Activated T-cell treated with anti-CD3 and anti-CD28 coated beads for 24 hours (primary cell): ENCODE results near the gene USH2A.

Source experiments
- DNase-seq: peaks from one replicate; pipeline ENCODE4 v3.0.0-alpha.2; 2020; ENCODE audit warnings: low read depth

Gene USH2A

DNA sequence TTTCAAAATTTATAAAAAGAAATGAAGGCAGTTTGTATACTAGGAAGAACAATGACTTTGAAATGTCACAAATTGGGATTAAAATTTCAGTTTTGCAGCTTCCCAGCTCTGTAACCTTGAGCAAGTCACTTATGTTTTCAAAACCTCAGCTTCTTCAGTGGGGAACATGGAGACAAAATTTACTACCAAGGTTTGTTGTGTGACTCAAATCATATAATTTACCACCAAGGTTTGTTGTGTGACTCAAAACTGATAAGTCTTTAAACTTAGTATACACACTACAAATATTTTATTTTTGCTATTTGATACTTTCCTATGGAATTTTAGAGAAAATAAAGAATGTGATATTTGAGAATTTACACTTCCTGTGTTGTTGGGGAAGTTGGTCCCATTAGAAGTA lies 636.3 kb downstream of the USH2A start:
- DNase-seq: no peak

- no peak for DNase-seq
Observed at GRCh38 chr1:215780641-215781040, 642.6 kb downstream of the USH2A start.

DNA sequence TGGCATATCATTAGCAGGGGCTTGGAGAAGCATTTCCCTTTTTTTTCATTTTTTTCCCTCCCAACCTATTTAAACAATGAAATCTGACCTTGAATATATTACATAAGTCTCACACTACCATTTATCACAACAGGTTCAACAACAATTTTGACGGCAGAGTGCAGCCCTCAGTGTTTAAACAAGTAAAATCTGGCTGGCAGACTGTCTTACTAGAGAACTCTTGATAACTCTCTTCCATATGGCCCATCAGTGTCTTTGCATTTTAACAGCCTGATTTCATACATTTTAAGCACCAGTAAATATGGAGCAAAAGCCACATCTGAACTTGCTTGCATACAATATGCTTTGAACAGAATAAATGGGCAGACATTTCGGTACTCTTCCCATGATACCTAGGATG lies 643.1 kb downstream of the USH2A start:
- no peak for DNase-seq

- no peak for DNase-seq
Observed at GRCh38 chr1:215779729-215780128, 643.5 kb downstream of the USH2A start.

DNA sequence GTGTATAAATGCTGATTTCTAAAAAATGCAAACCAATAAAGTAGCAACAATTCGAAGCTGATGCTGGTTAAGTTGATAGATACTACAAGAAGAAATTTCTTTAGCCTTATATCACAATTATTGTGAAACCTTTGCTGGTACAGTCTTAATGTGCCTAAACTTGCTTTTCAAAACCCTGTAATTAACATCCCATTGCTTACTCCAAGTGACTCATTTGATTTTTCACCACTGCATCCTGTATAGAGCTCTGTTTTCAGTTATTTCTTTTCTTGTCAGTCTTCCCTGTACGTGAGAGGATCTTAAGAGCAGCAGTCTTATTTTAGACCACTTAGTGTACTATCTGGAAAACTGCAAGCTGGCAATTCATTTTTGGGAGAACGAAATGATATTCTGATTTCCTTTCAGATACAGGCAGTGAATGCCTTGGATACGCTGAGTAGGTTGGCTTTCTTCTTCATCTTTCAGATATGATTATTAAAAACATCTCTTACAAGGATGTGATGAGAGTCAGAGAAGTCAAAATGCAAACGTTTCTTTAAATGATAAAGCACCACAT lies 645.8 kb downstream of the USH2A start:
- no peak for DNase-seq

DNA sequence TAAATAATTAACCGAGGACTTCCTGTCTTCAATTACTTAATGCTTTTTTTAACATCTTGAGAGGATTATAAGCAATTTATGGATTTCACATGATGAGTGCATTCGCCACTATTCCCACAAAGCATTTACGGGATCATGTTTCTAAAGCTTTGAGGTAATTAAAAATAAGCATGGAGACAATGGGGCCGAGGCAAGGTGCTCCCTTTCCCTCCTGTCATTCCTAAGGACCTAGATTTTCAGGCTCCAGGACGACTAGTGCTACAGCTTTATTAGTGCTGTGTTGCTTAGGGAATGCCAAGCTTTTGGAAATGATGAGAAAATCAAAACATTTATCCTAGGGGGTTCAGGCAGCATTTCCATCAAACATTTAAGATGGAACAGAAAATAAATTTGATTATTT lies 646.9 kb downstream of the USH2A start:
- no peak for DNase-seq

DNA sequence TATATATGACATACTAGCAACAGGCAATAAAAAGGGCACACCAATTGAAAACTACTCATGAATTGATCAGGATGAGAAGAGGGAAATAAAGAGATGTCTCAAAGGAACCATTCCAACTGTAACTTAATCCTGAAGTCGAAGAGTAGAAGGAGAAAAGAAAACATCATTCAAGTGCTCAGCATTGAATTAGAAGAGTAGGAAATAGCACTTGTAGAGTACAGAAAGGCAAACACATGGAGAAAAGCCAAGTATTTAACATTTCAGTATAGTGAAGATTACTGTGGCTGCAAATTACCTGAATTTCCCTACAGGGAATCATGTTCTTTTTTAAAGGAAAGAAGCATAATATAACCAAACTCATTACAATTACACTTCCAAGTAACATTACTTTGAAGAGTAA lies 651.1 kb downstream of the USH2A start:
- no peak for DNase-seq

GRCh38 chr1:215768303-215768702 lies 654.9 kb downstream of the USH2A start:
- DNase-seq: no peak

- no peak for DNase-seq
Observed at GRCh38 chr1:215767761-215768160, 655.5 kb downstream of the USH2A start.

DNA sequence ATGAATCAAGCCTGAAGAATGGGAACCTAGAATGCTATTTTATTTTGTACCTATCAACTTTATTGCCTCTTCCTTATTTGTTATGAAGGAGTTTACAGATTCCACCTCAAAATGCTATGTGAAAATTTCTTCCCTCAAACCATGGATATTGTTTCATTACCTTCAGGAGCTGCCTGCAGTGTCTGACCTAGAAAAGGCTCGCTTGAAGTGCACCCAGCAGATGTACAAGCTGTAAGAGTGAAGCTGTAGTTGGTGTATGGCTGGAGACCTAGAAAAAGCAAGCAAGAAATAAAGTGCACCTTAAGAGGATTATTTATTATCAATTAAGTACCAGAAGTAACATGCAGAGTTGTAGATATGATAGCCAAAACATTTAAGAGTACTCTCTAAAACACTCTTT lies 656.7 kb downstream of the USH2A start:
- no peak for DNase-seq

GRCh38 chr1:215765833-215766232 lies 657.4 kb downstream of the USH2A start:
- DNase-seq: no peak

- DNase-seq: no peak
Observed at GRCh38 chr1:215761446-215761845, 661.8 kb downstream of the USH2A start.

GRCh38 chr1:215754112-215754511 lies 669.1 kb downstream of the USH2A start:
- no peak for DNase-seq

GRCh38 chr1:215749414-215749813 lies 673.8 kb downstream of the USH2A start:
- DNase-seq: no peak

- no peak for DNase-seq
Observed at GRCh38 chr1:215748431-215748830, 674.8 kb downstream of the USH2A start.

- DNase-seq: no peak
Observed at GRCh38 chr1:215744419-215744818, 678.8 kb downstream of the USH2A start.

DNA sequence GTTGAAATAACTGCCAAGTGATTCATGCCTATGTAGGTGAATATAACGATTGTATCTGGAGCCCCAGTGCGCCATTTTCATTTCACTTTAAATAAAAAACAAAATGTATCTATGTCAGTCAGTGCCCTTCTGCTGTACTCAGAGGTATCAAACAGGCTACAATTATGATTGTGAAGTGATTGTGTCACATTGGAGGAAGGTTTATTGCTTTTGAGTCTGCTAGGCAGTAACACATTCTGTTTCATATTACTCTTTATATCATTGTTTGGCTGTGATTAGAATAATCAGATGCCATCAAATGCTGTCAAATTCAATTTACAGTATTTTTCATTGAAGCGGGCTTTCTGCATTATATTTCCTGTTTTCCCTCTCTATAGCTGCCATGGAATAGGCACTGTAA lies 684.2 kb downstream of the USH2A start:
- DNase-seq: no peak

DNA sequence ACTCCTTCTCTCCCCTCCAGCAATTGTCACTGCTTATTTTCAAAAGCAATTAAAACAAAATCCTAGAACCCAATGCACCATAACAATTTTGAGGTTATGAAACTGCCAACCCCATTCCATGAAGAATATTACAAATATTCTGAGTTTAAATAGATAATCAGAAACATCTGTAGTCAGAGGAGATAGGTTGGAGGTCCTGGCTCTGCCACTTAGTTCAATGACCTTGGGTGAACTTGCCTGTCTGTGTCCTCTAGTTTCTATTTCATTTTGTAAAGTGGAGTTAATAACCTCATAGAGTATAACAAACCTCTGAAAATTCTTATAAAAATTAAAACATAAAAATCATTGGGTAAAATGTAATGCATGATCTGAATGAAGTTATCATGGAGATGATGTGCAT lies 691.5 kb downstream of the USH2A start:
- no peak for DNase-seq

DNA sequence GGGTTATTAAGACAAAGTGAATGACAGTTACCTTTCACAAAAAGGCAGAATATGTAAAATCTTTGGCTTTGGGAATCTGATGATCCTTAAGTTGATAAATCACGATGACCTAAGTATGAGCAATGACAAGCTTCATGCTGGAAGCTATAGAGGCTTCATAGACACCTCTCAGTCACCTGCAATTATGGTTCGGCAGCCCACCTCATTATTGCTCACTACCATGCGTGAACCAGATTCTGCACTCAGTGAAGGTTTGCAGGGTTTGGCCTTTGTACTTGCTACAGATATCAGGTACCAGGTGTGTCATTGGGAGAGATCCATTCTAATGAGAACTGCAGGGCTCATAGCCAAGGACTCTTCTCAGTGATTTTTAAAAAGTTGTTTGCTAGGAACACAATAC lies 692.6 kb downstream of the USH2A start:
- DNase-seq: no peak

- no peak for DNase-seq
Observed at GRCh38 chr1:215728169-215728568, 695.1 kb downstream of the USH2A start.

DNA sequence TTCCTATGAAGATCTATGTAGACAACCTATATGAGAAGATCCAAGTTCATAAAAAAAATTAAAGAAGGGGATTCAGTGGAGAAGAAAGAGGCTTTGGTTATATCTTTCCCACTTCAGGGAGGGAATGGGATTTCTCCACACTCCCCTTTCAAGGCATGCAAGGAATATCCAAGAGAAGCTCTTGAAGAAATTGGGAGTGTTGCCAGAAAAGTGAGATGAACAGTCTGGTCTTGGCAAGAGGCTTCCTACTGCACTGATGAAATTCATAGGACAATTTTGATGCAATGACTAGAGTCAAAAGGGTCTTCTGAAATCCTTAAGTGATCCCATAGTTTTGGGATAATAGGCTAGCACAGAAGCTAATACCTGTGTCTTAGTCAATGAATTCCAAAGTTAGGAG lies 703.1 kb downstream of the USH2A start:
- no peak for DNase-seq

DNA sequence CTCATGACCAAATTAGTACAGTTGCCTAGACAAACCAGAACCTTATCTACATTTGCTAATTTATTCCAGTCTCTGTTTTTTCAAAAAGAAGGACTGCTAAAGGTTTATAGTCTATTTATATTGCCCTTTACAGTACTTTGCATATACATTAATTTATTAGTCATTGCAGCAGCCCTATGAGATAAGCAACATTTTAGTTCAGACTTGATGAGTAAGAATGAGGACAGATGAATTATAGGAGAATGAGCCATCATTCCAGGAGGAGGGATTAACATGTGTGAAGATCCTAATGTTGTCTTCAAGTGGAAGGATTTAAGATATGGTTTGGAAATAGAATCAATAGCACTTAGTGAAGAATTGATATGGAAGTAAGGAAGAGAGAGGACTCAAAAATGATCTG lies 703.7 kb downstream of the USH2A start:
- no peak for DNase-seq

DNA sequence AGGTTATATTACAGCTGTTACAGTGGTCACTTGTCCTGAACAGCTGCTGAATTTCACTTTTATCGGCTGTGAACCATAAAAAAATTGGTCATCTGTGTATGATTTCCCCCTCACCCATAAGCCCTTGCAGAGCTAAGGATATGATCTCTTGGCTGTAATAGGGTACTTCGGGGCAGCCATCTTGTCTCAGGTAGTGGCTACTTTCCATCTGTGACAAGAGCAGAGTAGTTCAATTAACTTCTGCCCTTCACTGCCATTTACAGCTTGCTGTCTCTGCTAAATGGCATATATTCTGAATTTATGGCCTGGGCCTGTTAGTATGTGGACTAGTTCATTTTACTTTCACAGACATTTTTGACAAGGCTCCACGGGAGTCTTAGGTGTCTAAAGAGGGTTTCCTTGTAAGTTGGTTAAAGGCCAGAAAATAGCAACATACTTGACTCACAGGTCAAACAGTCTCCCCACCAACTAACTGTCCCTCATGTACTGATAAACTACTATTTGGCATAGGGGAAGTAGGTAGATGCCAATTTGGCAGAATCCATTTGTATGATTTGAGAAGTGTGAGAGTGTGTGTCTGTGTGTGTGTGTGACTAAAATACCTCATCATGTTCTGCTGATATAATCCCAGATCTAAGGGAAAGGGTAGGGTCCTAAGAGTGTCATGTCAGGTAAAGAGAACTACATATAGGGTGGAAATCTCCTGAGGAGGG lies 704.5 kb downstream of the USH2A start:
- no peak for DNase-seq

- no peak for DNase-seq
Observed at GRCh38 chr1:215717677-215718426, 705.4 kb downstream of the USH2A start.
